CD1c-positive myeloid dendritic cell (primary cell): ENCODE measurements around the gene DHRS11.
"Not testable (repeated sequence)": the region's sequence is repeated elsewhere in the genome, so short reads cannot be mapped to it uniquely, and the experiment has no call there.

Experiments
- DNase-seq: peaks from one replicate; pipeline ENCODE4 v3.0.0-alpha.2; 2016; ENCODE audit errors: extremely low spot score

Gene DHRS11

GRCh38 chr17:36593656-36594316, 2.1 kb downstream of the DHRS11 start:
- peak; percentile 83 for DNase-seq

GRCh38 chr17:36594626-36595401, 3.1 kb downstream of the DHRS11 start:
- no peak for DNase-seq

GRCh38 chr17:36597226-36597625, 5.5 kb downstream of the DHRS11 start:
- no peak for DNase-seq

GRCh38 chr17:36597866-36598777, 6.4 kb downstream of the DHRS11 start:
- no peak for DNase-seq

GRCh38 chr17:36598951-36599401, 7.3 kb downstream of the DHRS11 start:
- DNase-seq = no peak

GRCh38 chr17:36599546-36600250, 8.0 kb downstream of the DHRS11 start:
- no peak for DNase-seq

- no peak for DNase-seq
Observed at GRCh38 chr17:36600465-36600864, 8.8 kb downstream of the DHRS11 start.

- DNase-seq = no peak
Observed at GRCh38 chr17:36600936-36601302, 9.2 kb downstream of the DHRS11 start.

- peak; percentile 94 for DNase-seq
Observed at GRCh38 chr17:36601303-36602029, 9.8 kb downstream of the DHRS11 start, which contains the start of gene MRM1. Gene MRM1 (plus strand): TSS chr17:36601583. CDS start chr17:36601811, 228 bp downstream.

DNA sequence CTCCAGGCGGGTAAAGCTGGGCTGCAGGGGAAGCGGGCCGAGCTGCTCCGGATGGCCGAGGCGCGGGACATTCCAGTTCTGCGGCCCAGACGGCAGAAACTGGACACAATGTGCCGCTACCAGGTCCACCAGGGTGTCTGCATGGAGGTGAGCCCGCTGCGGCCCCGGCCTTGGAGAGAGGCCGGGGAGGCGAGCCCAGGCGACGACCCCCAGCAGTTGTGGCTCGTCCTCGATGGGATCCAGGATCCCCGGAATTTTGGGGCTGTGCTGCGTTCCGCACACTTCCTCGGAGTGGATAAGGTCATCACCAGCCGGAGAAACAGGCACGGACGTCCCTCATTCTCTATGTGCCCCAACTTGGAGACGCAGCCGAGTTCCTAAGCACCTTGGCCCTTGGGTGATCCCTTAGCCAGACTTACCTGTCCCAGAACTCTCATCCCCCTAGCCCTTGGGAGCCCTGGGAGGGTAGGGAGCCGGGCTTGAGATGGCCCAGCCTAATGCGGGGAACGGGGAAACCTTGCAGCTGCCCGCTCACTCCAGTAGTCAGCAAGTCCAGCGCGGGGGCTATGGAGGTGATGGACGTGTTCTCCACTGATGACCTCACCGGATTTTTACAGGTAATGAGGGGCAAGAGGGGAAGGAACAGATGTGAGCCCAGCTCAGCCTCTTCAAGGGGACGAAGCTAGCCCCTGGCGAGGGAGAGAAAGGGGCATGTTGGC, 10.5 kb downstream of the DHRS11 start:
- DNase-seq = peak; percentile 5

DNA sequence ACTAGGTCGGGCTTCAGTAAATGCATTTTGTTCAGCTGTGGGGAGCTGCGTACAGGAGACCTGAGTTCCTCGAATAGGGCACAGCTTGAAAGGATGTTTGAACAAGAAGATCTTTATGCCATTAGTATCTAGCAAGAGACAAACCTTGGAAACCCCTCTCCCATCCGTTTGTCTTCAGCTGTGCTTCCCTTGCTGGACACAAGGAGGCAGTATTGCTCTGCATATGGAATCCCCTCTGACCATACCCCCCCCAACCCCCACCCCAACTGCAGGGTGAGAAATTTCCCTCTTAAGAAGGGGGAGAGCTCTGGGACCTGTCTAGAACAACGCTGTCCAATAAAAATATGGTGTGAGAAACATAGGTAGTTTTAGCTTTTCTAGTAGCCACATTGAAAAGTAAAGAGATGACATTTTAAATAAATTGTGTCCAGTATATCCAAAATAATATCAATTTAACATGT, 11.3 kb downstream of the DHRS11 start:
- DNase-seq = peak; percentile 77

DNA sequence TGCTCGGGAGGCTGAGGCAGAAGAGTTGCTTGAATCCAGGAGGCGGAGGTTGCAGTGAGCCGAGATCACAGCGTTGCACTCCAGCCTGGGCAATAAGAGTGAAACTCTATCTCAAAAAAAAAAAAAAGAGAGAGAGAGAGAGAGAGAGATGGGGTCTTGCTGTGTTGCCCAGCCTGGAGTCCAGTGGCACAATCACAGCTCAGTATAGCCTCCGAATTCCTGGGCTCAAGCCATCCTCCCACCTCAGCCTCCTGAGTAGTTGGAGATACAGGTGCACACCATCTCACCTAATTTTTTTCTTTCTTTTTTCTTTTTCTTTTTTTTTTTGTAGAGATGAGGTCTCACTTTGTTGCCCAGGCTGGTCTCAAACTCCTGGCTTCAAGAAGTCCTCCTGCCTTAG, 13.3 kb downstream of the DHRS11 start:
- DNase-seq = not testable (repeated sequence)

DNA sequence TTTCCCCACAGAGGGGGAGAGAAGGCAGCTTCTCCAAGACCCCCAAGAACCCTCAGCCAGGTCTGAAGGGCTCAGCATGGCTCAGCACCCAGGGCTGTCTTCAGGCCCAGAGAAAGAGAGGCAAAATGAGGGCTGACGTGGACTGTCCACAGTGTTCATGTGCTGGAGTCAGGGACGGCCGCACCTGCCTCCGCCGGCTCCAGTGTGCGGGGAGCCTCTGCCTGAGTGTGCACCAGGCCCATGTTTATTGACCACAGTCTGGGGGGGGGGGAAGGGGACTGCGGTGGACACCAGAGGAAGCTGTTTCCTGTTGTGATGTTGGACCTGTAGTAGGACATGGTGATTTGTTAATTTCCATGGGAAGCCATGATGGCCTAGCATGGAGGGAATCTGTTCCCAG, 16.6 kb downstream of the DHRS11 start:
- no peak for DNase-seq

DNA sequence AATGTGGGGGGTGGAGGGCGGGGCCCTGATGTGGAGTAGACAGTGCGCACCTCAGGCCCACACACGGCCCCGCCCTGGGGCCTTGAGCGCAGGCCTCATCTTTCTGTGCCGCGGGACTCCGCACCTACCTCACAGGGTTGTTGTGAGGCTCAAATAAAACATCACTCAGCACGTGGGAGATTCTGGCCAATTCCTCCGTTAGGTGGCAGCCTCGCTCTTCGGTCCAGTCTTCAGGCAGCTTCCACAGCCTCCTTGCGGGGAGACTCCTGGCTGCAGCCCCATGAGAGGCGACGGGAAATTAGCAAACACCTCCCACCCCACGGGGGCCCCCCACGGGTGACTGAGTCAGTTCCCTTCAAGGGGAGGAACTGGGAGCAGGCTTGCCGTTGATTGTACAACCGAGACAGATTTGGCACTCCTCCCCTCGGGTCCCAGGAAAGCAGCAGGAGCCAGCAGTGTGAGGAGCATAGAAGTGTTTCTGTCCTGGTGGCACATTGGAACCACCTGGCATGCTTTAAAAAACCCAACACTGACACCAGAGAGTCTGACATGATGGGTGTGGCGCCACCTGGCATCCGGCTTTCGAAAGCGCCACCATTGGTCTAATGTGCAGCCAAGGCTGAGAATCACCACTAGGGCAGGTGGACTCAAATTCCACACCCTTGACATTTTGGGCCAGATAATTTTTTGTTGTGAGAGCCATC, 17.3 kb downstream of the DHRS11 start:
- DNase-seq = peak; percentile 68

DNA sequence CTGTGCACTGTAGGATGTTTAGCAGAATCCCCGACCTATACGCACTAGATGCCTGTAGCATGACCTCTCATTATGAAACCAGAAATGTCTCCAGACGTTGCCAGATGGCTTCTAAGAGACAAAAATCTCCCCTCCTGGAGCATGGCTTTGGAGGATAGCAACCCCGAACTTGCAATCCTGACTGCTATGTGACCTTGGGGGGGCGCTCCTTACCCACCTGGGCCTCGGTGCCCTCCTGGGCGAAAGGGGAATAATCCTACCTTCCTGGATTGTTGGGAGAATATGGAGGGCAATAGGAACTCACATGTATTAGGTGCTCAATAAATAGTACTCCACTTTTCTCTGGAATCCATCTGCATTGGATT, 17.8 kb downstream of the DHRS11 start:
- no peak for DNase-seq

DNA sequence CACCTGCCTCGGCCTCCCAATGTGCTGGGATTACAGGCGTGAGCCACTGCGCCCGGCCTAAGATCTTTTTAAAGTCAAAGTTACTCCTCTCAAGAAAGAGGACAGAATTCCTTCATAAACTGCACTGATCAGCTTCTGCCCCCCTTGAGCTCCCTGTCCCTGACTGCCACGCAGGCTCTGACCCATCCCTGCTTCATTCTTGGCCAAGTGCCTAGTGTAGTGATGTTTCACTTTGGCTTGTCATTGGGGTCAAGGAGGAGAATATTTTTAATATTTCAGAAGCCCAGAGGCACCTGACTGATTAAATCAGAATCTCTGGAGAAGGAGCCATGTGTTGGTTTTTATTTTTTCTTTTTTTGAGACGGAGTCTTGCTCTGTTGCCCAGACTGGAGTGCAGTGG, 18.8 kb downstream of the DHRS11 start:
- no peak for DNase-seq

- no peak for DNase-seq
Observed at GRCh38 chr17:36611345-36612072, 19.8 kb downstream of the DHRS11 start.

- no peak for DNase-seq
Observed at GRCh38 chr17:36612323-36612722, 20.6 kb downstream of the DHRS11 start.

GRCh38 chr17:36613155-36613554, 21.5 kb downstream of the DHRS11 start:
- DNase-seq = no peak
